HG02588 (cell line): ENCODE results near the gene AEN.

ENCODE experiments used
- ATAC-seq: cut with Tn5 transposase; IDR thresholded peaks from one replicate; pipeline ENCODE4 v1.9.1; 2021; ENCODE audit warnings: mild to moderate bottlenecking, moderate library complexity; ENCODE audit not compliant: unreplicated experiment

AEN gene

DNA sequence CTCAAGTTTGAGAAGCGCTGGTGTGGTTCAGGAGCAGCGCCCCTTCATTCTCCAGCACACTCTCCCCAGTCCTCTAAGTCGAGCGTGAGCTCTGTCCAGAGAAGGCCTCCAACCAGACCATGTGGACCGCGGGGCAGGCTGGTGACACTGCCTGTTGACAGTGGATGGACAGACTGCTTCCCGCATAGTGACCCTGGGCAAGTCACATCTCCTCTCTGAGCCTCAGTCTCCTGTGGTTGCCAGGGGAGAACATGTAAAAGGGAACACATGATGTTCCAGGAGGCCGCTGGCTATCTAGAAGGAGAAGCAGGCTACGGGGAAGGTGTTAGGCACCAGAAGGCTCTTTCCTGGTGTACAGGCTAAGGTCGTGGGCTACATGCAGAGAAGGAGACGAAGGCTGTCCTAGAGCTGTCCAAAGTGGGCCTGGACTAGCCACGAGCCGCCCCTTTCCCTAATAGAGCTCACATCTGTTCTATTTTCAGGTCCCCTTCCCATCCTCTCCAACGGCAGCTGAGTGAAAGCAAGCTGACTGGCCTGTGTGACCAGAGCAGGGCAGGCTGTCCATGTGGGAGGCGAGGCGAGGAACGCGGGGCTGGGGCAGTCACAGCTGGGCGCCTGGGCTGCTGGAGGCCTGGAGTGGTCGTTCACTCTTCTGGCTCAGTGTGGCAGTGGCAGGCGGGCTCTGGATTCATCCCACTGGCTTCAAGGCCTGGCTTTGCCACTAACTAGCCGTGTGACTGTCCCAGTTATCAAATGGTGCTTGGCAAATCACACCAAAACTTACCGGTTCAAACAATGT lies 28.8 kb downstream of the AEN start:
- no peak for ATAC-seq

DNA sequence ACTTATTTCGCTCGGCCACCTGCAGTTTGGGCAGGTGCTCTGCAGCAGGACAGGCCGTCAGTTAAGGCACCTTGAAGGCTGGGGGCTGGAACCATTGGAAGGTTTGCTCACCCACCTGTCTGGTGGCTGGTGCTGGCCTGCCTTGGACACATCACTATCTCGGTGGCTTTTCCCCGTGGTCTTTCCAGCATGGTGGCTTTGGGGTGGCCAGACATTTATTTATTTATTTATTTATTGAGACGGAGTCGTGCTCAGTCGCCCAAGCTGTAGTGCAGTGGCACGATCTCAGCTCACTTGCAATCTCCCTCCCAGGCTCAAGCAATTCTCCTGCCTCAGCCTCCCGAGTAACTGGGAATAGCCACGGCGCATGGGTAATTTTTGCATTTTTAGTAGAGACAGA lies 29.4 kb downstream of the AEN start:
- ATAC-seq: no peak

DNA sequence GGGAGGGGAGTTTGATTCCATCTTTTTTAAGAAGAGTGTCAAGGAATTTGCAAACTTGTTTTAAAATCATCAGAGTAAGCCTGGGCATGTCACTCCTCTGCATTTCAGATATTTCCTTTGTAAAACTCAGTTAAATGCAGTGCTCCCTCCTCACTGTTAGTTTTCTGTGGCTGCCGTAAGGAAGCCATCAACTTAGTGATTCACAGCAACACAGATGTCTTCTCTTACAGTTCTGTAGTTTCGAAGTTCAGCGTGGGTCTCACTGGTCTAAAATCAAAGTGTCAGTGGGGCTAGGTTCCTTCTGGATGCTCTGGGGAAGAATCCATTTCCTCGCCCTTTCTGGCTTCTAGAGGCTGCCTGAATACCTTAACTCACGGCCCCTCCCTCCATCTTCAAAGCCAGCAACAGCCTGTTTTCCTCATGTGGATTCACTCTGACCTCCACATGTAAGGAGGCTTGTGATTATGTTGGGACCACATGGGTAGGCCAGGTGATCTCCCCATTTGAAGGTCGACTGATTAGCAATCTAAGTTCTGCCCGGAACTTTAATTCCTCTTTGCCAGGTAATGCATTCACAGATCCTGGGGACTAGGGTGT lies 30.1 kb downstream of the AEN start:
- ATAC-seq: no peak

DNA sequence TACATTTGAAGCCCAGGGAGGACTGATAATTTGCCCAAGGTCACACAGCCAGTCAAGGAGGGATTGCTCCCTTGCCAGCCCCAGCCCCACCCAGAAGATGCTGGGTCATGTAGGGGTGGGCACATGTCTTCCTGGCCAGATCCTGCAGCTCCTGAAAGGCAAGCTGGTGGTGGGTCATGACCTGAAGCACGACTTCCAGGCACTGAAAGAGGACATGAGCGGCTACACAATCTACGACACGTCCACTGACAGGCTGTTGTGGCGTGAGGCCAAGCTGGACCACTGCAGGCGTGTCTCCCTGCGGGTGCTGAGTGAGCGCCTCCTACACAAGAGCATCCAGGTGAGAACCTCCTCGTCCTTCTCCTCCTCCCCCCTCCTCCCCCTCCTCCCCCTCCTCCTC lies 30.8 kb downstream of the AEN start:
- ATAC-seq: no peak

DNA sequence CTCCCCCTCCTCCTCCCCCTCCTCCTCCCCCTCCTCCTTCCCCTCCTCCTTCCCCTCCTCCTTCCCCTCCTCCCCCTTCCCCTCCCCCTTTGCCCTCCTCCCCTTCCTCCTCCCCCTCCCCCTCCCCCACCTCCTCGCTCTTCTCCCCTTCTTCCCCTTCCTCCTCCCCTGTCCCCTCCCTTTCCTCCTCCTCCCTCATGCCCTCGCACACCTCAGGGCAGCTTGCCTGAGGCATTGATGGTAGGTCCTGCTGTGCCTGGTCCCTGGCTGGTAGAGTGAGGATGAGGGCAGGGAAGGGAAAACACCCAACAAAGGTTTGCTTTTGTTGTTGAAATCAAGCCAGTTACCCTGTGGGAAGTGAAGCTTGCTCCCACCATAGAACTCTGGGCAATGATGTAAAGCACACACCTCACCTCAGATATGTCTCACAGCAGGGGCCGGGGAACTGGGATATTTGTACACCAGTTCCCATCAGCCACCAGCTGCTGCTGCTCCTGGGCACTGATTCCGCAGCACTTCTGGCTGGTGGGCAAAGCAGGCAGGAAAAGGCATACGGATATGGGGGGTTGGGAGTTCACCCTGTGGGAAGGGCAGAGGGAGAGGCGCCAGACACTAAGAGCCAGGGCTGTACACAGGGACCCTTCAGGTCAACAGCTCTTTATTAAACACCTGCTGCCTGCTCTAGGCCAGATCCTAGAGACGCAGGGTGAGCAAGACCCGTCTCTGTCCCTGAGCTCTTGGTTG lies 31.5 kb downstream of the AEN start:
- no peak for ATAC-seq

DNA sequence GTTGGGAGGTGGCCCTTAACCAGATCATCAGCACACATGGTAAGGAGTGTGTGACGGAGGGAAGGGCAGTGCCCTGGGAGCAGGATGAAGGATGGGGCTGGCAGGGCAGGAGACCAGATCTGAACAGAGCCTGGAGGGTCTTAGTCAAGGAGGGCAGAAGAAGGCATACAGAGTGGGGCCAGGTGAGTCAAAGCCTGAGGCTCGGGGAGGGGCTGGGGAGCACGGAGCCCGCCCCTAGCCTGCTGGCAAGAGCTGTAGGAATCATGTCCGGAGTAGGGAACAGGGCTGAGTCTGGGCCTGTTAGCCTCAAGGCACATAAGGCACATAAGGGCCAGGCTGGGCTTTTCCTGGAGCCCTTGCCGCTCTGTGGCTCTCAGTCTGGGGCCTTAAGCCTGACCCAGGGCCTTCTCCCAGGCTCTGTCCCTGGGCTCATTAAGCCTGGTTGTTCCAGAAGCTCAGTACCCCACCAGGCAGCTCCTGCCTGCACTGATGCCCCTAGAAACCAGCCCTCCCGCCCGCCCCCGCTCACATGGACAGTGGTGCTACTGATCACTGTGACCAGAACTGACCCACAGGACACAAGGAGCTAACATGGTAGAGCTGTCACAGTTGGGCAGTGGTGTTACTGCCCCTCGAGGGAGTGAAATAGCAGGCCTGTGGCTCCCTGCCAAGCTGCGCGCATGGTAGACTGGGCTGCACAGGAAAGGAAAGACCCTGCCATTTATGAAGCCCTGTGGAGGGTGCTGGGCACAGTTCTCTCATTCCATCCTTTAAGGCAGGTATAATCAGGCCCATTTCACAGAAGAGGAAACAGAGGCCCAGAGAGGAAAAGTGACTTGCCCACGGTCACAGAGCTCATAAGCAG lies 32.3 kb downstream of the AEN start:
- no peak for ATAC-seq

DNA sequence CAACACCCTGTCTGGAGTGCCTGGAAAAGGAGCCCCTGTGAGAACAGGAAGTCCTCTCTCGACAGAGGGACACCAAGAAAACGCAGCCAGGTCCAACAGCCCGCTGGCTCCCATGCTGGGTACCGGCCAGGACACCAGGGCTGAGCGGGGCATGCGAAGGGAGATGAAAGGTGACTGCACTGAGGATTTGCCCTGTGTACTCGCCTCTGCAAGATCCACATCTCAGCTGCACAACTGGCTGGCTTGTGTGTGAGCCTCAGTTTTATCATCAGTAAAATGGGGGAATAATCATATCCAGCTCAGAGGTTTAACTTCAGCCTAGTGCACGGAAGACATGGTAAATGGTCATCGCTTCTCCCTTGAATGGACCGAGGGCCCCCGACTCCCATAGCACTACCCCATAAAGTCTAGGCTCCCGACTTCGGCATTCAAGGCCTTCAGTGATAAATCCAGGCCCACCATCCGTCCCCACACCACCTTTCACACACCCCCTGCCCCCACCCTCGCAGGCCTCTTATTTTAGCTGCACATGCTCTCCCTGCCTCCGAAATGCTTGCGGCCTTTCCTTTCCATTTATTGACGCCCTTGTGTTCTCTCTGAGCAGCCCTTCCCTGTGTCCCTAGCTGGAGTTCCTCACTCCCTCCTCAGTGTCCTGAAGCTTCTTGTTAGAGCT lies 33.4 kb downstream of the AEN start:
- no peak for ATAC-seq

DNA sequence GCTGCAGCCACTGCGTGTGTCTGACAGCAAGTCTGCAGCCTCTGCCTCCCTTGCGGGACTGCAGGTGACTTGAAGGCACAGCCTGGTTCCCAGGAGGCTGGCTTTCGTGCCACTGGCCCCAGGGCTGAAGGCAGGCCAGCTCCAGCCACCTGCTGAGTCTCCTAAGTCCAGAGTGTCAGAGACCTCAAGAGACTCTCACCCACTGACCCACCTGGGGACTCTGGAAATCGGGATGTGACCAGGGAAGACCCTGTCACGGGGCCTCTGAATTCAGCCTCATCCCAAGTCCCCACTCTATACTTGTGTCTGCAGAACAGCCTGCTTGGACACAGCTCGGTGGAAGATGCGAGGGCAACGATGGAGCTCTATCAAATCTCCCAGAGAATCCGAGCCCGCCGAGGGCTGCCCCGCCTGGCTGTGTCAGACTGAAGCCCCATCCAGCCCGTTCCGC lies 34.0 kb downstream of the AEN start:
- no peak for ATAC-seq

DNA sequence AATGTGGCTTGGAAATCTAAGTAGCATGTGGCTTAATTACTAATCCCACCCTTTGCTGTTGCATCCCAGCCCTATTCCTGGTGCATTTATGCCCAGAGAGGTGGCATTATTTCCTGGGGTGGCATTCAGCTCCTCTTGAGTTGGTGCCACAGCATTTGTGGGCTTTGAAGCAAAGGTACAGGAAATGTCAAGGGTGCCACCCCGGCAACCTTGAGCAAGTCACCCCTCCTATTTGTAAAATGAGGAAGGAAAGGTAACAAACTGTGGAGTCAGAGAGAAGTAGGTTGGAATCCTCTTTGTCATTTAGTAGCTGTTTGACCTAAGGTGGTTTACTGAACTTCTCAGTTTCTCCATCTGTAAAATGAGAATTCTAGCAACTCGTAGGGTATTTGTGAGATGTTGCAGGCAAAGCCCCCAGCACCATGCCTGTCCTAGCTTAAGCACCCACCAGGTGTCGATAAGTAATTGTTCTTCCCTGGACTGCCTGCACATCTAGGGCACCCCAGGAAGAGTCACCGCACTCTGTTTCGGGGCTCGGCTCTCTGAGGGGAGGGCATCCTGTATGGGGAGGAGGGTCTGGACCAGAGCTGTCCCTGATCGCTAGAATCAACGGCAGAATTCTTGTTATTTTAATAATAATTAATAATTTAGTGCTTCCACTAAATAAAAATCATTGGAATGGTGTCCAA lies 34.8 kb downstream of the AEN start:
- no peak for ATAC-seq

DNA sequence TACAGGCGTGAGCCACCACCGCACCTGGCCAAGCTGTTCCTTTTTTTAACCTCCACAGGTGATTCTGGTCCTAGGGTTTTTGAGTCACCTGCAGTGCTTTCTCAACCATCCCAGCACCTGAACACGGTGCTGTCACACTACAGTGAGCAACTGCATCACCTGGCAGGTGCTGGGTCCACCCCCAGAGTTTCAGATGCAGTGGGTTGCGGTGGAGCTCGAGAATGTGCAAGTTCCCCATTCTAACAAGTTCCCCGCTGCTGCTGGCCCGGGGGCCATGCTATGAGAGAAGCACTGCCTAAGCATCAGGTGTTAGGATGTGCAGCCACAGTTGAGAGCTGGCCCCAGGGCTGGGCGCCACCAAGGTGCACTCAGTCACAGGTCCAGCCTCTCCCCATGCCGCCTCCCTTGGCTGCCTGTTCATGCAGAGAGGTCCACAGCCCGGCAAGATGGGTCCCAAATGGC lies 35.7 kb downstream of the AEN start:
- peak; percentile 81 for ATAC-seq

DNA sequence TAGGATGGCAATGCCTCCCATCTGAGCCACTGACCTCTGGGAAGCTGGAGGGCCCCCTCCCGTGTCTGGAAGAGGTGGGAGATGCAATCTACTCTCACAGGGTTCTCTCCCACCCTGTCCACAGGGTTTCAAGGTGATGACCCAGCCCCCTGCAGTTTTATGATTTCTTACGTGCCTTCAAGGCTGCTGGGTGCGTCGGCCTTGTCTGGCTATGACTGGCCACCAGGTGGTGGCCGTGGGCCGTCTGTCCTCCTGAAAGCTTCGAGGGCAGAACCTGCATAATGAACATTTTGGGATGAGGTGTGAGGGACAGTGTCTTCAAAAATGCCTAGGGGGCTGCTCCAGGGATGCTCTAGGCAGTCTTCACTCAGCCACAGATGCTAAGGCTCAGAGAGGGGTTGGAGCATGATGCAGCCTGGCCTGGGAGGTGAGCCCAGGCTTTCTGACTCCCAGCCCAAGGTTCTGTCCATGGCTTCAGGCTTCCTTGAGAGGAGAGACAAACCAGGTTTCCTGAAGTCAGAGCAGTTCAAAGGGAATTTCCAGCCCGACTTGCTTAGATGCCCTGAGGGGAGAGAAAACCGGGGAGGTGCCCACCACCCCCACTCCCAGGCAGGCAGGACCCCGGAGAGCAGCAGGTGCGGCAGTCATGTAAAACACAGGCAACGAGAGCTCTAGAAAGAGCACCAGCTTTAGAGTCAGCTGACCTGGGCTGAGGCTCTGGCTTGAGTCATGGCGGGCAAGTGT lies 36.4 kb downstream of the AEN start:
- ATAC-seq: no peak

GRCh38 chr15:88658070-88658965 lies 37.2 kb downstream of the AEN start:
- ATAC-seq: no peak

DNA sequence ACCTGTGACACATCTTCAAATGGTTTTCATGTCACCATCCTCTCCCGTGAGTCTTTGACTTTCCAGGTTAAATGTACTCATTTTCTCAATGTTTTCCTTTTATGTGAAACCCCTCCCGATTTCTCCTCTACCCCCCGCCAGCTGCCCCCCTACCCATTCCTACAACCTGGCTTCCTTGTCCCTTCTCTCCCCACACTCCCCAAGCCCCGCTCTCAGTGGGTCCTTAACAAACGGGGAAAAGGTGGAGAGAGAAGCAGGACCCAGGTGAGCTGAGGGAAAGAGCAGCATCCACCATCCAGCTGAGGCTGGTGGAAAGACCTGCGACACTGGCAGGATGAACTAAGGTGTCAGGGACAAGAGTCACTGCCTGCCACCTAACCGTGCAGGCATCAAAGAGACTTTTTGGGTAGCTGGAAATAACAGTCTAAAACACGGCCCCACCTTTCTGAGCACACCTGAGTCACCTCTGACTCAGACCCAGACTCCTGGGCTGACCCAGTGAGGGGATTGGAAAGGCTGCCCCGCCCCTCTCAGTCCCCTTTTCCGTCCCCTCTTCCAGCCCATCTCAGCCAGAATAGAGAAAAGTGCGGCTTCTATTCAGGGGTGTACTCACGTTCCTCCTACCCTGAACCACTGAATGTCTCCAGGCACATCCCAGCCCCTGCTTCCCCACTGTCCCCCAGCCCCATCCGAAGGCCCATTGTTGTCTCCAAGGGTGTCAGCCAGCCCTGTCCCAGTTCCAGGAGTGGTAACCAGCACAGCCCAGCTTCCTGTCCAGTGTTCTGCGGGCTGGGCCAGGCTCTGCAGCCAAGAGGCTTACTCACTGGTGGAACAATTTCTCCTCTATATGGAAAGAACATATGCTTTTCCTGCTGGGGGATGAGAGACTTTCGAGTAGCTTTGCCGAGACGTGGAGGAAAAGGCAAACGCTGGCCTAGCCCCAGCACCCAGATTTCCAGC lies 38.1 kb downstream of the AEN start:
- ATAC-seq: no peak

GRCh38 chr15:88661041-88661700 lies 40.0 kb downstream of the AEN start:
- no peak for ATAC-seq

DNA sequence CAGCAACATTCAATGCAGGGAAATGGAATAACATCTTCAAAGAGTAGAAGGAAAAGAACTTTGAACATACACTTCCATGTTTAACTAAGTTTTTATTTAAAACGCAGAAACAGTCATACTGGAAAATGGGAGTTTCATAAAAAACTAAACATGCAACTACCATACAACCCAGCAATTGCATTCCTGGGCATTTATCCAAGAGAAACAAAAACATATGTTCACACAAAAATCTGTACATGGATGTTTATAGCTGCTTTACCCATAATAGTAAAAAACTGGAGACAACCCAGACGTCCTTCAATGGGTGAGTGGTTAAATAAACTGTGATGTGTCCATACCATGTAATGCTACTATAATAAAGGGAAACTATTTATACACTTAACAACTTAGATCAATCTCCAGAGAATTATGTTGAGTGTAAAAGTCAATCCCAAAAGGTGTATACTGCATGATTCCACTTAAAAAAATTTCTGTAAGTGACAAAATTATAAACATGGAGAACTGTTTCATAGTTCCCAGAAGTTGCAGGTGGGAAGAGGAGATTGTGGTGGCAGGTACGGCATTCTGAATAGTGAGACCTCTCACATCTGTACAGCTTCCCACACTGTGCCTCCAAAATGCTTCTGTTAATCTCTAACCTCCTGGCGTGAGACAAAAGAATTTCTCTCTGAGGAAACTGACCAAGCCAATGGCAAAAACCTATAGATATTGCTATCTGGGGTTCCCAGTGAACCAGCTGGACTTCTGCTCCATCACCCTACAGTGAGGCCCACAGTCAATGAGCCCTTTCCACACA lies 40.8 kb downstream of the AEN start:
- ATAC-seq: no peak
